Measurements from ENCODE around the gene SPOCD1.

DNA sequence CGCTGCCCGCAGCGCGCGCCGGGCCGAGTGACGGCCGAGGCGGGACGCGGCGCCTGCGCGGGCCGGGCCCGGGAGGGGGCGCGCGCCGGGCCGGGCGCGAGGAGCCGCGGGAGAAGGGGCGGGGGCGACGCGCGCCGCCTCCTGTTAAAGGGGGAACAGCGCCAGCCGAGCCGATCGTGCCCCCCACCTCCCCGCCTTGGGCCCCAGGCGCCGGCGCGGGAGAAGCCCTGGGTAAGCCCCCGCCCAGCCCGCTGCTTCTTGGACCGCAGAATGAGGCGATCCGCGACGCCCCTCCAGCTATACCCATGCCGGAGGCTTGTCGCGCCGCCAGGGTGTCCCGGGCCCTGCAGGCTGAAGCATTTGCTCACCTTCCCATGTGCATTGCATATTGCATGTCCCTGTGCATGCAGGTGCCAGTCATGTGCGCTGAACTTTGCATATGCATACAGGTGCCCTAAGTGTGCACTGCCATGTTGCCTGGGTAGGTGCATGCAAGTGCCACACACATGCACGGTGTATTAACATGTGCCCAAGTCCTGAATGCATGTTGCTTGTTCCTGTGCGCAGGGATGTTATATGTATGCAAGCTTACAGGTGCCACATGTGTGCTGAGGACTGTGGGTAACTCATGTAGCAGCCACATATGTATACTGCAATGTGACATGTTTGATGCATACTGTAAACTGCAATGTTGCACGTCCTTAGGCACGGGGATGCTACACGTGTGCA is 51.3 kb downstream of the SPOCD1 start, which contains the start of gene ADGRB2:
- TF ChIP-seq CTCF (IDR thresholded peaks at IDR 0.05; ENCODE audit: insufficient read depth, low read length) (no peak), GABPA (IDR thresholded peaks at IDR 0.05; ENCODE audit: low read depth) (no peak), REST (IDR thresholded peaks at IDR 0.05; ENCODE audit: insufficient replicate concordance, low read depth) (no peak), POLR2AphosphoS5 (IDR thresholded peaks at IDR 0.05; ENCODE audit: low read depth) (no peak)

Data from HL-60 (cell line).